HFFc6 (cell line): Measurements from ENCODE around the gene YWHAQ. TPM values are rescaled to one million over a fixed set of nuclear protein-coding genes. Genes with fewer than 3 reads are reported as not detected.
A peak's percentile ranks its signal among the peaks of the same experiment; 100 is the strongest.

Experiments
- DNase-seq: peaks from one replicate; pipeline ENCODE4 v3.0.0-alpha.2; 2018
- H3K27ac Mint-ChIP-seq: 2 replicates; pipeline ENCODE4 v1.8.0; 2020; ENCODE audit warnings: mild to moderate bottlenecking, mixed read lengths
- H3K27me3 Mint-ChIP-seq: 2 replicates; pipeline ENCODE4 v1.8.0; 2021; ENCODE audit warnings: mild to moderate bottlenecking, moderate library complexity, mixed read lengths; ENCODE audit not compliant: insufficient read depth
- H3K36me3 Mint-ChIP-seq: 2 replicates; pipeline ENCODE4 v1.8.0; 2021; ENCODE audit warnings: low read depth, mixed read lengths
- H3K4me1 Mint-ChIP-seq: 2 replicates; pipeline ENCODE4 v1.8.0; 2020; ENCODE audit warnings: low read depth, mixed read lengths
- H3K4me3 Mint-ChIP-seq: 2 replicates; pipeline ENCODE4 v1.8.0; 2020; ENCODE audit warnings: mild to moderate bottlenecking, moderate library complexity, mixed read lengths
- H3K9me3 Mint-ChIP-seq: 2 replicates; pipeline ENCODE4 v1.8.0; 2020; ENCODE audit warnings: mild to moderate bottlenecking, mixed read lengths
- total RNA-seq, 6 experiments: library from RNA; stranded (reverse); fragmentation: NEBNext Ultra II Directional; extraction: Animal tissue kit (Norgen Biotek cat#: 25700); gene quantifications; 2 replicates in 1 of 6; 3 replicates in 5 of 6; pipeline ENCODE4 v1.2.3, GENCODE V29; 2021
- TF ChIP-seq, protein P1 (sequence below): fragments of 200-600 bp; sonication (generic); IDR thresholded peaks from 2 replicates; pipeline ENCODE4 v1.5.0; 2021; ENCODE audit warnings: antibody characterized with exemption, mild to moderate bottlenecking

The YWHAQ gene
- total RNA-seq, 6 experiments from 2014 or later, result 461 to 607 (median 548) TPM

DNA sequence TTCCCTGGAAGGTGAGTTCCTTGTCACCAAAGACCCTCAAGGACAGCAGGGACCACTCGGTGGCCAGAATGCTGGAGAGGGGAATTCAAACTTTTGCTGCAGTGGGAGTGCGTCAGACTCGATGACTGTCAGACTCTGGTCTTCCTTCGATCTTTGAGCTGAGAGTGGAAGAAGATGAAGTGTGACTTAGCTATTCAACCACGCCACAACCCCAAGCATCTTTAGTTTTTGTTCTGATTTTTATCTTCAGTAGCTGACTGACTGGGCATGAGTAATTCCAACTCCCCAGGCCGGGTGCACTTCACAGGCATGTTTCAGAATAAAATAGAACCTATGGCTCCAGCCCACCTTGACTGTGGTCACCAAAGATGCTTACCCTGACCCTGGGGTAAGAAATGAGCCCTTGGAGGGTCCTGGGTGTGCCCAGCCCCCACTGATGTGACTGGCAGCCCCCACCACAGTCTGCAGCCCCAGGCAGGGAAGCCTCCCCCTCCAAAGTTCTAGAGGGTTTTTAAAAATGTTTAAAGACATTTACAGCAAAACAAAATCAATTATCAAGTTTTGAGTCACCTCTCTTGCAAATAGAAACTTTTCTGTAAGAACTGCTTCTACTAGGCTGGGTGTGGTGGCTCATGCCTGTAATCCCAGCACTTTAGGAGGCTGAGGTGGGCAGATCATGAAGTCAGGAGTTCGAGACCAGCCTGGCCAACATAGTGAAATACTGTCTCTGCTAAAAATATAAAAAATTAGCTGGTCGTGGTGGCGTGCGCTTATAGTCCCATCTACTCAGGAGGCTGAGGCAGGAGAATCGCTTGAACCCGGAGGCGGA lies 24.9 kb upstream of the YWHAQ start:
- DNase-seq, result peak; percentile 97
- peaks cover 55% of the 10 kb centered on the region for H3K4me1 Mint-ChIP-seq
- H3K36me3 Mint-ChIP-seq, result no peaks in the 10 kb centered on the region
- H3K4me3 Mint-ChIP-seq, result peak overlapping the region; percentile 80
- H3K27ac Mint-ChIP-seq, result peak overlapping the region; percentile 96
- H3K9me3 Mint-ChIP-seq, result no peaks in the 10 kb centered on the region
- peaks cover 1% of the 10 kb centered on the region for H3K27me3 Mint-ChIP-seq
- TF ChIP-seq, protein P1, sequence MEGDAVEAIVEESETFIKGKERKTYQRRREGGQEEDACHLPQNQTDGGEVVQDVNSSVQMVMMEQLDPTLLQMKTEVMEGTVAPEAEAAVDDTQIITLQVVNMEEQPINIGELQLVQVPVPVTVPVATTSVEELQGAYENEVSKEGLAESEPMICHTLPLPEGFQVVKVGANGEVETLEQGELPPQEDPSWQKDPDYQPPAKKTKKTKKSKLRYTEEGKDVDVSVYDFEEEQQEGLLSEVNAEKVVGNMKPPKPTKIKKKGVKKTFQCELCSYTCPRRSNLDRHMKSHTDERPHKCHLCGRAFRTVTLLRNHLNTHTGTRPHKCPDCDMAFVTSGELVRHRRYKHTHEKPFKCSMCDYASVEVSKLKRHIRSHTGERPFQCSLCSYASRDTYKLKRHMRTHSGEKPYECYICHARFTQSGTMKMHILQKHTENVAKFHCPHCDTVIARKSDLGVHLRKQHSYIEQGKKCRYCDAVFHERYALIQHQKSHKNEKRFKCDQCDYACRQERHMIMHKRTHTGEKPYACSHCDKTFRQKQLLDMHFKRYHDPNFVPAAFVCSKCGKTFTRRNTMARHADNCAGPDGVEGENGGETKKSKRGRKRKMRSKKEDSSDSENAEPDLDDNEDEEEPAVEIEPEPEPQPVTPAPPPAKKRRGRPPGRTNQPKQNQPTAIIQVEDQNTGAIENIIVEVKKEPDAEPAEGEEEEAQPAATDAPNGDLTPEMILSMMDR, result no peak

DNA sequence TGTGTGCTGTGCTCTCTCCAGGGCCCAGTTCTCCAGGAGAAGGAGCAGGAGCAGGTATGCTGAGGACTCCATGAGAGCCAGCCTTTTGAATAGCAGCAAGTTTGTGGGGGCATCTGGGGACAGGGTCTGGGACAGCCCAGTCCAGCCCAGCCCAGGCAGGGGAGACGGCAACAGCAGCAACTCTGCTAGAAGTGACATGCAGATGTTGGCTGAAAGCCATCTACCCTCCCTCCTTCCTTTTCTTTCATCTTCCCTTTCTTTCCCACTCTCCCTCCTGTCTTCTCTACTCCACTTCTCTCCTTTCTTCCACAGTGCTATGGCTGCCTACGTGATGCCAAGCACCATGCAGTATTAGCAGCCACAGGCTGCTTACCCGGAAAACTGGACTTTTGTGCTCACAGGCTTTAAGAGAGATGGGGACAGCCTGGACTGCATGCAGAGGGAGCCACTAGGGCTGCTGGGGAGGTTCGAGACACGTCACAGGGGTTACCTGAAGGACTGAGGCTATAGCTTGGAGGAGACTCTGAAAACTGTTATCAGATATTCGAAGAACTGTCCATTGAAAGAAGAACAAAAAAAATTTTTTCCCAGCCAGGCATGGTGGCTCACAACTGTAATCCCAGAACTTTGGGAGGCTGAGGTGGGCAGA lies 23.8 kb upstream of the YWHAQ start:
- peak overlapping the region; percentile 96 for H3K27ac Mint-ChIP-seq
- DNase-seq, result no peak
- H3K36me3 Mint-ChIP-seq, result no peaks in the 10 kb centered on the region

DNA sequence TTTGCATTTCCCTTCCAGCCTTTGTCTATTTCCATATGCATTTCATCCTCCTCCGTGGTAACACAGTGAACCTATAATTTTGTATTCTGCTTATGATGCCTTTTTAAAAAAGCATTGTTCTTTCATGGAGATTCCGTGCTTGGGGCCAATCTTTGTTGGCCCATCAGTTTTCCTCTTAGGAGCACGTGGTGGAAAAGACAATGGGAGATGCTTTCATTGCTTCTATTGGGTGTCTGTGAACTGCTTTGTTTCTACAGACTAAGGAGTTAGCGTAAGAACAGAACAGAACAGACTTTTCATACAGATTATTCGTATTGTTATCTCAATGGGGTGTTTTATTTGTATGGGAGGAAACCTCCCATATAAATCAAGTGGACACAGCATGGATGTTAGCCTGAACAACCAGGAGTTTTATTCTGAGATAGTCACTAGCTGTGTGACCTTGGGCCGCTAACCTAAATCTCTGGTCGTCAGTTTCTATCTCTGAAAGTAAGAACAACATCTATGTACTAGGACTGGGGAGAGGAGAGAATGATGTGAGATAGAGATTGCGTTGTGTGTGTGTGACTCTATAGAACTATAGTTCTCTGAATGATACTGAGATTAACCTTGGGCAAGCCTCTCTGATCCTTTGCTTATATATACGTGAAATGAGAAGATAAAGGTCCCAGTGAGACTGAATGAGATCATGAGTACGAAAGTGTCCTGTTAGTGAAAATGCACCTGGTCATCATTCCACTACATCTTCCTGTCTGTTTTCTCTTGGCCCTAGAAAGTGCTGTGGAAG lies 22.9 kb upstream of the YWHAQ start:
- TF ChIP-seq, protein P1, result no peak
- H3K27ac Mint-ChIP-seq, result peak overlapping the region; percentile 96; the same call in 1 of the 2 replicates
- no peaks in the 10 kb centered on the region for H3K9me3 Mint-ChIP-seq
- DNase-seq, result no peak
- no peaks in the 10 kb centered on the region for H3K36me3 Mint-ChIP-seq
- H3K4me3 Mint-ChIP-seq, result no peak overlapping the region; the same call in 1 of the 2 replicates
- H3K4me1 Mint-ChIP-seq, result peaks cover 57% of the 10 kb centered on the region
- peaks cover 2% of the 10 kb centered on the region for H3K27me3 Mint-ChIP-seq

More for the DNA sequence above, 23.8 kb upstream of the YWHAQ start:
- peaks cover 60% of the 10 kb centered on the region for H3K4me1 Mint-ChIP-seq
- H3K9me3 Mint-ChIP-seq, result no peaks in the 10 kb centered on the region
- peak overlapping the region; percentile 80 for H3K4me3 Mint-ChIP-seq
- TF ChIP-seq, protein P1, result no peak
- H3K27me3 Mint-ChIP-seq, result peaks cover 1% of the 10 kb centered on the region

DNA sequence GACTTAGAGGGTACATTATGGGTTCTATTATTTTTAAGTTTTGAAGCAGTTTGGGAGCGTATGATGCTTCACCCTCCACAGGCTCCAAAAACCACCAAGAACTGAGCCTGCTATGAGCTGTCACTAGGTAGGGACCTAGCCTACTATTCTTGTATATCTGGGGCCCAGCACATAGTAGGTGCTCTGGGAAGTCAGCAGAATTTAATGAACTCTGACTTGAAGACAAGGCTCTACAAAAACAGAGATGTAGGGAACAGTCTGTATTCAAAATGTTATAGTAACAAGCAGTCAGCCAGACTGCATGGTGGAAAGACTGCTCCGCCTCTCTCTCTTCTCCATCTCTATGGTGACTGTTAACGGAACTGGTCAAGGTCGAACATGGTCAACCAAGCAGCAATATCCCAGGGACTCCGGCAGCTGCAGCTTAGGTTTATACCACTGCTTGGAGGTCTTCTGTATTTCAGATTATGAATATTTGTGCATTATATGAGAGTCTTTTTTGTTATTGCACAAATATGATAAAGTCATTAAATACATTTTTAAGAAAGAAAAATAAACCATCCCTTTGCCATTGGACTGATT lies 22.2 kb upstream of the YWHAQ start:
- TF ChIP-seq, protein P1, result no peak
- H3K9me3 Mint-ChIP-seq, result no peaks in the 10 kb centered on the region
- no peak overlapping the region for H3K27ac Mint-ChIP-seq
- H3K4me1 Mint-ChIP-seq, result peaks cover 52% of the 10 kb centered on the region
- H3K27me3 Mint-ChIP-seq, result peaks cover 2% of the 10 kb centered on the region
- H3K4me3 Mint-ChIP-seq, result no peak overlapping the region
- DNase-seq, result no peak
- no peaks in the 10 kb centered on the region for H3K36me3 Mint-ChIP-seq

DNA sequence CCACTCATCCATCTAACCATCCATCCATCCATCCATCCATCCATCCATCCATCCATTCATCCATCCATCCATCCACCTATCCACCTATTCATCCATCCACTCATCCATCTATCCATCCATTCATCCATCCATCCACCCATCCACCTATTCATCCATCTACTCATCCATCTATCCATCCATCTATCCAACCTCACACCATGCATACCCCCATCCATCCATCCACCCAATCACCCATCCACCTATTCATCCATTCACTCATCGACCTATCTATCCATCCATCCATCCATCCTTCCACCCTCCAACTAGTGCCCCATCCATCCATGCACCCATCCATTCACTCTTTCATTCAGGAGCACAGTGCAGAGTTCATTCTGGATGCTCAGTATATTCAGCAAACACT lies 21.5 kb upstream of the YWHAQ start:
- Mint-ChIP-seq H3K36me3 (no peaks in the 10 kb centered on the region), H3K27ac (no peak overlapping the region), H3K9me3 (no peaks in the 10 kb centered on the region), H3K4me1 (peaks cover 45% of the 10 kb centered on the region), H3K27me3 (peaks cover 1% of the 10 kb centered on the region; the same call in 1 of the 2 replicates), H3K4me3 (no peak overlapping the region)
- DNase-seq, result no peak
- TF ChIP-seq, protein P1, result no peak
